HepG2 (cell line): Measurements from ENCODE around the gene DDHD1. TPM values are rescaled to one million over a fixed set of nuclear protein-coding genes. Genes with fewer than 3 reads are reported as not detected.

Source experiments
- ARID2 ChIP-seq: sonication (generic); formaldehyde crosslinking; IDR thresholded peaks from 2 replicates; pipeline ENCODE4 v1.8.1; 2022; ENCODE audit warnings: mild to moderate bottlenecking, missing genetic modification reagents, borderline replicate concordance
- EHMT2 ChIP-seq: fragments of 200-600 bp; sonication (generic); IDR thresholded peaks from 2 replicates; pipeline ENCODE4 v1.7.0; 2017; ENCODE audit warnings: antibody characterized with exemption, low read depth, low read length, borderline replicate concordance
- ISX ChIP-seq: sonication (generic); formaldehyde crosslinking; conservative IDR thresholded peaks from 2 replicates; pipeline ENCODE4 v1.5.0; 2020; ENCODE audit warnings: missing genetic modification reagents
- JUN ChIP-seq: sonication (generic); formaldehyde crosslinking; IDR thresholded peaks from 2 replicates; pipeline ENCODE4 v1.4.0; 2020; ENCODE audit warnings: mild to moderate bottlenecking, missing genetic modification reagents
- KAT8 ChIP-seq: IDR thresholded peaks from 2 replicates; pipeline ENCODE4 v1.6.1; 2016; ENCODE audit warnings: missing genetic modification reagents, missing compliant biosample characterization
- KDM2A ChIP-seq: sonication (generic); formaldehyde crosslinking; IDR thresholded peaks from 2 replicates; pipeline ENCODE4 v1.4.0; 2020; ENCODE audit warnings: low read depth, missing genetic modification reagents, borderline replicate concordance
- NFRKB ChIP-seq: fragments of 450-650 bp; IDR thresholded peaks from 2 replicates; pipeline ENCODE4 v1.6.1; 2017
- PRMT3 ChIP-seq: sonication (generic); formaldehyde crosslinking; IDR thresholded peaks from 2 replicates; pipeline ENCODE4 v1.8.1; 2022; ENCODE audit warnings: low read depth, mild to moderate bottlenecking, moderate library complexity, missing genetic modification reagents, borderline replicate concordance
- RARA ChIP-seq: IDR thresholded peaks from 2 replicates; pipeline ENCODE4 v1.6.1; 2016; ENCODE audit warnings: missing genetic modification reagents, missing compliant biosample characterization
- ZKSCAN8 ChIP-seq: IDR thresholded peaks from 2 replicates; pipeline ENCODE4 v1.6.1; 2016; ENCODE audit warnings: borderline replicate concordance, missing genetic modification reagents, missing compliant biosample characterization
- ZNF720 ChIP-seq: sonication (generic); formaldehyde crosslinking; IDR thresholded peaks from 2 replicates; pipeline ENCODE4 v1.4.0; 2020; ENCODE audit warnings: missing genetic modification reagents
- polyA plus RNA-seq, 8 experiments: library from polyadenylated mRNA; depleted of rRNA in 3 of 8; stranded (reverse) in 7 of 8; unstranded in 1 of 8; fragments of >200 nt; fragmentation: Illumina TruSeq in 4 of 8; extraction: Trizol in 4 of 8; gene quantifications; 2 replicates each; pipeline versions ENCODE4 v1.2.1 to v1.2.3, GENCODE V29; 2011 to 2016; ENCODE audit warnings: low read depth in 4 of 8, missing spikeins in 1 of 8, mixed read lengths in 1 of 8; ENCODE audit not compliant: insufficient read depth in 1 of 8
- total RNA-seq, 5 experiments: library from RNA; depleted of rRNA; stranded (reverse); fragments of >200 nt; fragmentation: Illumina TruSeq; extraction: Trizol; gene quantifications; 2 replicates each; pipeline ENCODE4 v1.2.3, GENCODE V29; 2016; ENCODE audit warnings: low read depth in 1 of 5
- TF ChIP-seq, protein P1 (sequence below), 2 experiments: fragments of 450-650 bp in 1 of 2; sonication (generic) in 1 of 2; formaldehyde crosslinking in 1 of 2; IDR thresholded peaks; 2 replicates each; pipeline versions ENCODE4 v1.6.1 to v1.8.0; 2016 to 2022; ENCODE audit warnings: antibody characterized with exemption in 1 of 2, mild to moderate bottlenecking in 1 of 2, missing genetic modification reagents in 1 of 2
- TF ChIP-seq, protein P2 (sequence below): sonication (generic); formaldehyde crosslinking; IDR thresholded peaks from 2 replicates; pipeline ENCODE4 v1.4.0; 2020; ENCODE audit warnings: mild to moderate bottlenecking, missing genetic modification reagents
- TF ChIP-seq, protein P3 (sequence below): sonication (generic); formaldehyde crosslinking; IDR thresholded peaks from 2 replicates; pipeline ENCODE4 v1.4.0; 2020; ENCODE audit warnings: mild to moderate bottlenecking, low read depth, missing genetic modification reagents

The DDHD1 gene
- total and polyA plus RNA-seq, 2 of the 13 experiments (the other 11 are each of a cell fraction or from before 2014, with no cell fraction given), result 4.6 to 8.3 TPM

DNA sequence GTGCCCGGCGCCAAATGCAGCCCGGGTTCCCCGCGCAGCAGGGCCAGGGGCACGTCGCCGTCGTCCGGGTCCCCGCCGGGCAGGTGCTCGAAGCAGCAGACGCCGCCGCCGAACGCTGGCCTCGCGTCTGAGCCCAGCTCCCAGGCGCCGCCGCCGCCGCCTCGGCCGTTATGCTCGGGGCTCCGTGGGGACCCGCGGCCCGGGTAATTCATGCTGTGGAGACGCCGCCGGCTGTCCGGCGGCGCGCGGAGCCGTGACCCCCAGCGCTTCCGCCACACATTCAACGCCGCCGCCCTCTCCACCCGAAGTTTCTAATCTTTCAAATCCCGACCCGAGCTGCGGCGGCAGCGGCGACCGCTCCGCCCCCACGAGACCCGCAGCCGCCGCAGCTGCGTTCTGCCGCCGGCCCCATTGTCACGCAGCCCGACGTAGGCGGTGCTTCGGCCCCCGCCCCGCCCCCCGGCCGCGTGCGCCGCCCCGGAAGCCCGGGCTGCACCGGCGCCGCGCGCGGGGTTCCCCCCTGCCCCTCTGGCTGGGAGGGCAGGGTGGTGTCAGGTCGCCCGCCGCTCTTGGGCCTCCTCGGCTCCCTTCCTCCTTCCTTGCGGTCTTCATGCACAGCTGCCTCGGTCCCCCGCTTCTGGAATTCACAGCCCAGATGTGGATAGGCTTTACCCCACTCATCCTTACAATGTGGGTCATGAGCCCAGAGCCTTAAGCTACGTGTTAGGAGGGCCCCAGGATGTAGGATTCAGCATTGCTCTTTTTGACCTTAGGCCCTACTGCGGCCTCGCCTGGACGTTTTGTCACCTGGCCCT is at the start of gene DDHD1 (continued):
- TF ChIP-seq, protein P1, sequence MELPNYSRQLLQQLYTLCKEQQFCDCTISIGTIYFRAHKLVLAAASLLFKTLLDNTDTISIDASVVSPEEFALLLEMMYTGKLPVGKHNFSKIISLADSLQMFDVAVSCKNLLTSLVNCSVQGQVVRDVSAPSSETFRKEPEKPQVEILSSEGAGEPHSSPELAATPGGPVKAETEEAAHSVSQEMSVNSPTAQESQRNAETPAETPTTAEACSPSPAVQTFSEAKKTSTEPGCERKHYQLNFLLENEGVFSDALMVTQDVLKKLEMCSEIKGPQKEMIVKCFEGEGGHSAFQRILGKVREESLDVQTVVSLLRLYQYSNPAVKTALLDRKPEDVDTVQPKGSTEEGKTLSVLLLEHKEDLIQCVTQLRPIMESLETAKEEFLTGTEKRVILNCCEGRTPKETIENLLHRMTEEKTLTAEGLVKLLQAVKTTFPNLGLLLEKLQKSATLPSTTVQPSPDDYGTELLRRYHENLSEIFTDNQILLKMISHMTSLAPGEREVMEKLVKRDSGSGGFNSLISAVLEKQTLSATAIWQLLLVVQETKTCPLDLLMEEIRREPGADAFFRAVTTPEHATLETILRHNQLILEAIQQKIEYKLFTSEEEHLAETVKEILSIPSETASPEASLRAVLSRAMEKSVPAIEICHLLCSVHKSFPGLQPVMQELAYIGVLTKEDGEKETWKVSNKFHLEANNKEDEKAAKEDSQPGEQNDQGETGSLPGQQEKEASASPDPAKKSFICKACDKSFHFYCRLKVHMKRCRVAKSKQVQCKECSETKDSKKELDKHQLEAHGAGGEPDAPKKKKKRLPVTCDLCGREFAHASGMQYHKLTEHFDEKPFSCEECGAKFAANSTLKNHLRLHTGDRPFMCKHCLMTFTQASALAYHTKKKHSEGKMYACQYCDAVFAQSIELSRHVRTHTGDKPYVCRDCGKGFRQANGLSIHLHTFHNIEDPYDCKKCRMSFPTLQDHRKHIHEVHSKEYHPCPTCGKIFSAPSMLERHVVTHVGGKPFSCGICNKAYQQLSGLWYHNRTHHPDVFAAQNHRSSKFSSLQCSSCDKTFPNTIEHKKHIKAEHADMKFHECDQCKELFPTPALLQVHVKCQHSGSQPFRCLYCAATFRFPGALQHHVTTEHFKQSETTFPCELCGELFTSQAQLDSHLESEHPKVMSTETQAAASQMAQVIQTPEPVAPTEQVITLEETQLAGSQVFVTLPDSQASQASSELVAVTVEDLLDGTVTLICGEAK (IDR thresholded peaks at IDR 0.05), result no peak
- TF ChIP-seq, protein P1 (CRISPR knock-in tag; IDR thresholded peaks at IDR 0.05), result 0 out of 2 replicates have a peak, but pooled peaks have one; percentile 26
- TF ChIP-seq, protein P2, sequence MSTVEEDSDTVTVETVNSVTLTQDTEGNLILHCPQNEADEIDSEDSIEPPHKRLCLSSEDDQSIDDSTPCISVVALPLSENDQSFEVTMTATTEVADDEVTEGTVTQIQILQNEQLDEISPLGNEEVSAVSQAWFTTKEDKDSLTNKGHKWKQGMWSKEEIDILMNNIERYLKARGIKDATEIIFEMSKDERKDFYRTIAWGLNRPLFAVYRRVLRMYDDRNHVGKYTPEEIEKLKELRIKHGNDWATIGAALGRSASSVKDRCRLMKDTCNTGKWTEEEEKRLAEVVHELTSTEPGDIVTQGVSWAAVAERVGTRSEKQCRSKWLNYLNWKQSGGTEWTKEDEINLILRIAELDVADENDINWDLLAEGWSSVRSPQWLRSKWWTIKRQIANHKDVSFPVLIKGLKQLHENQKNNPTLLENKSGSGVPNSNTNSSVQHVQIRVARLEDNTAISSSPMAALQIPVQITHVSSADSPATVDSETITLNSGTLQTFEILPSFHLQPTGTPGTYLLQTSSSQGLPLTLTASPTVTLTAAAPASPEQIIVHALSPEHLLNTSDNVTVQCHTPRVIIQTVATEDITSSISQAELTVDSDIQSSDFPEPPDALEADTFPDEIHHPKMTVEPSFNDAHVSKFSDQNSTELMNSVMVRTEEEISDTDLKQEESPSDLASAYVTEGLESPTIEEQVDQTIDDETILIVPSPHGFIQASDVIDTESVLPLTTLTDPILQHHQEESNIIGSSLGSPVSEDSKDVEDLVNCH, result no peak
- TF ChIP-seq PRMT3 (no peak), KDM2A (CRISPR knock-in tag) (0 out of 2 replicates have a peak, but pooled peaks have one; percentile 52), EHMT2 (no peak), ZKSCAN8 (CRISPR knock-in tag) (no peak), JUN (CRISPR knock-in tag) (no peak), RARA (CRISPR knock-in tag) (peak; percentile 39; the same call in 1 of the 2 replicates), NFRKB (no peak), ARID2 (CRISPR knock-in tag) (no peak), KAT8 (CRISPR knock-in tag) (peak; percentile 55), ZNF720 (CRISPR knock-in tag) (no peak), ISX (CRISPR knock-in tag) (peak; percentile 72; the same call in 1 of the 2 replicates)
- TF ChIP-seq, protein P3, sequence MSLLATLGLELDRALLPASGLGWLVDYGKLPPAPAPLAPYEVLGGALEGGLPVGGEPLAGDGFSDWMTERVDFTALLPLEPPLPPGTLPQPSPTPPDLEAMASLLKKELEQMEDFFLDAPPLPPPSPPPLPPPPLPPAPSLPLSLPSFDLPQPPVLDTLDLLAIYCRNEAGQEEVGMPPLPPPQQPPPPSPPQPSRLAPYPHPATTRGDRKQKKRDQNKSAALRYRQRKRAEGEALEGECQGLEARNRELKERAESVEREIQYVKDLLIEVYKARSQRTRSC (CRISPR knock-in tag), result no peak
